Activated naive CD4-positive, alpha-beta T cell treated with Interleukin-2 at 50 U/mL for 16 hours (primary cell): ENCODE data around the gene TRIM77.
"Not testable (repeated sequence)": the region's sequence is repeated elsewhere in the genome, so short reads cannot be mapped to it uniquely, and the experiment has no call there.

Experiments
- DNase-seq: peaks from one replicate; pipeline ENCODE4 v3.0.0-alpha.2; 2020

Gene TRIM77

DNA sequence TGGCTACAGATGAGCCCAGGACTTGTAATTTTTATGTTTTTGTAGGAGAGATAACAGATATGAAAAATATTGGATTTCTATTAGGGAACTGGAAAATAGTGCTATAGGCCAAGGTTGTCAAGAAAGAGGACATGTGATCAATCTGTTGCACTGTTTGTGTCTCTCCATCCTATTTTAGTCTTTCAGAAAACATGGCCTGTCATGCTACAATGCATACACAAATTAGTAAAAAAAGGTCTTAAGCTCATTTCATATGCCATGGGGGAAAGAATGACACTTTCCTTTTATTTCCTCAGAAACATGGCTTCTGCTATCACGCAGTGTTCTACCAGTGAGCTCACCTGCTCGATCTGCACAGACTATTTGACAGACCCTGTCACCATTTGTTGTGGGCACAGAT lies at the start of gene TRIM77:
Gene TRIM77, plus strand, starts transcription at position 301 of the 400 bp plus-strand sequence. Its CDS starts 0 bp downstream, at position 301.
- DNase-seq: not testable (repeated sequence)

DNA sequence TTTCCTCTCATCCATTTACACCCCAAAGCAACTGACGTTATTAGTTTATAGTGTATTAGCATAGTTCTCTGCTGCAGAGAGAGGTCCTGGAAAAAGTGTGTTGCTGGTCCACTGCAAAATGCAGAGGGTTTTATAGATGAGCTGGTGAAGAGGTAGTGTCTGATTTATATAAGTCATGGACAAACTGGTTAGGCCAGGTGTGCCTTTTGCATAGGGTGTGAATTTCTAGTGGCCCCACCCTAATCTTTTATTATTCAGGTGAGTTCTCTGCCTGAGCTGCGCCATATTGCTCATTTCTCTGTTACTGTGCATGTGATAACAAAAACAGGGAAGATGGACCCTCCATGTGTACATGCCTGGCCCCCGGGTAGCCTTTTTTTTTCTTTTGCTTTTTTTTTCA lies 43.1 kb upstream of the TRIM77 start:
- DNase-seq: no peak

- not testable (repeated sequence) for DNase-seq
Measured at GRCh38 chr11:89668158-89668557, 41.9 kb upstream of the TRIM77 start.

- not testable (repeated sequence) for DNase-seq
Measured at GRCh38 chr11:89669586-89669985, 40.5 kb upstream of the TRIM77 start.

- not testable (repeated sequence) for DNase-seq
Measured at GRCh38 chr11:89669993-89670669, 40.0 kb upstream of the TRIM77 start.

DNA sequence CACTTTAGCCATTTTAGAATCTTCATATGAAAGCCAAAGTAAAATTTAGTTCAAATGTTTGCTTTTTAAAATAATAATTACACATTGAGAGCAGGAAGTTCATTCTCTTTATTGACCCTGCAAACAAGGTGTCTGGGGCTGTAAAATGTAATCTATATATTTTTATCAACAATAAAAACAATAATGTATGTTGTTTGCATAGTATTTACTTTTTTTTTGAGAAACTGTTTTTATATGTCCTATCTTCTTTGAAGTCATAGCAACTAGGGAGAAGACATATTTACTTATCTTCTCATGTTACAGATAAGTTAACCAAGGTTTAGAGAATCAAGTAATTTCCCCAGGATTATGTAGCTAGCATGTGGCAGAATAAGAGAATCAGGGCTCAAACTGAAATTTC lies 37.6 kb upstream of the TRIM77 start:
- DNase-seq: not testable (repeated sequence)

DNA sequence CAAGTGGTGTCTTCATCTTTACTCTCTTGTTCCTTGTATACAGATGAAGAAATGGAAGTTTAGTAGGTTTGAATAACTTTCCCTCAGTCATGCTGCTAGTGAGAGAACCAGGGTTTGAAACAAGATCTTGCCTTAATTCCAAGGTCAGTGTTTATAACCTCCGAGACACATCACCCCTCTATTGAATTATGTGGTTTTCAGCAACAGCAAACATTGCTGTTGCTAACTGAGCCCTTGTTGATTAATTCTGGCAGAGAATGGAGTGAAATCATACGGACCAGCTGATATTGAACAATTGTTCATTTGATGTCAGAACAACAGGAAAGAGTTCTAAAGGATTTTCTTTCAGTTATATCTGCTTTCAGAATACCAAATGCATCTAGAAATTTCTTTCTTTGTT lies 36.7 kb upstream of the TRIM77 start:
- DNase-seq: not testable (repeated sequence)

GRCh38 chr11:89675383-89675782 lies 34.7 kb upstream of the TRIM77 start:
- DNase-seq: not testable (repeated sequence)

- DNase-seq: not testable (repeated sequence)
Measured at GRCh38 chr11:89675948-89676347, 34.2 kb upstream of the TRIM77 start.

DNA sequence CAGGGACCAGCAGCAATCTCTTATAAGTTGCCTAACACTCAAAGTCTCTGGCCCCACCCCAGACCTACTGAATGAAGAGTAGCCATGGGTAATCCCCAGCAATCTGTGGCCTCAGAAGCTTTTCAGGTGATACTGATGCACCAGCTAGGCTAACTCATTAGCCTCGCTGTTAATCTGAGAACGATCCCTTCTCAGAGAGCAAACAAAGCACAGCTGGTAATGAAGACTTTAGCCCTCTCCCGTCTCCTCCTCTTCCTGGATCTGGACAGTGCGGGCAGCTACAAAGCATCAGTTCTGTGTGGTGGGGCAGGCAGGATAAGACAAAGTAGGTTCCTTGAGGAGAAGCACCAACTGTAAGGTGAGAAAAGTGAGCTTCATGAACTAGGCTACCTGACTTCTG lies 3.0 kb upstream of the TRIM77 start:
- DNase-seq: not testable (repeated sequence)

DNA sequence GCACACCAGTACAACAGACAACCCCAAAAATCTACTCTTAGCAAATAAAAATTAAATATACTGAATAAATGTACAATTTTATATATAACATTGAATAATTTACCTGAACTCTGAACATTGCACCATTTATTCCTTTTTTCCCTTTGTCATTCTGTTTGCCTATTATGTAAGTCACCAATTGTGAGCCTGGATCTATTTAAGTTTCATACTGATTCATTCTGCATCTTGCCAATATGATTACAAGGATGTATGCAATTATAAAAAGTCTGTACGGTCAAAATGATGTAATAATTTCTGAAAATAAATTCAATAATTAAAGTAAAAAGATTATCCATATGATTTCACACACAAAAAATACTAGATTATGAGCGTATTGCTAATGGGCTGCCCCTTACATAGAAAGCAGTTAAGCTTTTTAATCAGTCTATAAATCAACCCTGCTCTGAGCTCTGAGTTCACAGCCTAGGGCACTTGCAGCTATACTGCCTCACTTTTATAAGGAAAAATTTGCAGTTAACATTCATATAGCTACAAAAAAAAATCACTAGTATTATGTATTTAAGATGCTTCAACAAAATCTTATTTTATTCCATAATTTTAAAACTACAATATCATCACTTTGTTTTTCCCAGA lies 14.9 kb downstream of the TRIM77 start:
- not testable (repeated sequence) for DNase-seq

DNA sequence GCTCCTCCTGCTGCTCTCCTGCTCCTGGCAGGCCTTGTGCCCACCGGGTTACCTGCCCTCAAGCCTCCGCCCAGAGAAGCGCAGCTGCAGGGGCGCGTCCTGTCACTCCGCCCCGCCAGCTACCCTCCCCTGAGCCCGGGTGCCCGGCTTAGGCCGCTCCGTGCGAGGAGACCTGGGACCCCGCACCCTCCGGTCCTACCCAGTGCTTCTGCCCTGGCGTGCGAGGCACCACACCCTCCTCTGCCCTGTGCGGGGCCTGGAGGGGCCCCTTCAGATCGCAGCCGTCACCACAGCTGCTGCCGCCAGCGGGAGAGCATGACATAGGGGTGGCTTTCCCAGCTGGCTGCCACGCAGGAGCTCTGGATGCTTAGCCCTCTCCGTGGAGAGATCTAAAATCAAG lies 20.1 kb downstream of the TRIM77 start:
- not testable (repeated sequence) for DNase-seq

DNA sequence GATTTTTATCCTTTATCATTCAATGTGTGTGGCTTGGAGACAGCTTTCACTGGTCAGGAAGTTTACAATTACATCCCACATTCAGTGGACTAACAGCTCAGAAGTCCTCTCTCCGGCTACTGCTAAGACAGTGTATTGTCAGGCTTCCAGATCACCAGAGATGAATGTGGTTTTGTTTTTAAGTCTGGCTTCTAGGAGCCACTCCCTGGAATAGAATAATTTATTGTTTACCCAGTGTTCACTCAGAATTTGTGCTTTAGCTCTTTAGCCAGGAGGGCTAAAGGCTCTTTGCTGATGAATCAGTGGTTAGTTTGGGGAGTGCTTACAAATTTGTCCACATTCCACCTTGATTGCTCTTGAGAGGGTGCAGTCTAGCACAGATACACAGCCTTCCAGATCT lies 26.5 kb downstream of the TRIM77 start:
- DNase-seq: no peak

GRCh38 chr11:89737116-89737515 lies 27.0 kb downstream of the TRIM77 start:
- no peak for DNase-seq

DNA sequence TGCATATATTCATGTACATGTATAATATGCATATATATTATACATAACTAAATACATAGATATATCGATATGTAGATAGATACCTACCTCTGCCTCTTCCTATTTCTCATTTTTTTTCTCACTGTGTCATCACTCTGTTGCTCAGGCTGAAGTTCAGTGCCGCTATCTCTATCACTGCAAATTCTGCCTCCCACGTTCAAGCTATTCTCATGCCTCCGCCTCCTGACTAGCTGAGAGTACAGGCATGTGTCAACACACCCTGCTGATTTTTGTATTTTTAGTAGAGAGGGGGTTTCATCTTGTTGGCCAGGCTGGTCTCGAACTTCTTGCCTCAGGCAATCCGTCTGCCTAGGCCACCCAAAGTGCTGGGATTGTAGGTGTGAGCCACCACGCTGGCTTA lies 31.3 kb downstream of the TRIM77 start:
- not testable (repeated sequence) for DNase-seq

DNA sequence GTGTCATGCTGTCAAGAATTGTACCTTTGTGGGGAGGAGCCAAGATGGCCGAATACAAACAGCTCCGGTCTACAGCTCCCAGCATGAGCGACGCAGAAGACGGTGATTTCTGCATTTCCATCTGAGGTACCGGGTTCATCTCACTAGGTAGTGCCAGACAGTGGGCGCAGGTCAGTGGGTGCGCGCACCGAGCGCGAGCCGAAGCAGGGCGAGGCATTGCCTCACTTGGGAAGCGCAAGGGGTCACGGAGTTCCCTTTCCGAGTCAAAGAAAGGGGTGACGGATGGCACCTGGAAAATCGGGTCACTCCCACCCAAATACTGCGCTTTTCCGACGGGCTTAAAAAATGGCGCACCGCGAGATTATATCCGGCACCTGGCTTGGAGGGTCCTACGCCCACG lies 34.1 kb downstream of the TRIM77 start:
- not testable (repeated sequence) for DNase-seq

GRCh38 chr11:89750822-89751221 lies 40.7 kb downstream of the TRIM77 start:
- not testable (repeated sequence) for DNase-seq
